HG03558 (cell line): Measurements from ENCODE around the gene THAP4.
"Not testable (repeated sequence)": the region's sequence is repeated elsewhere in the genome, so short reads cannot be mapped to it uniquely, and the experiment has no call there.

Experiments
- ATAC-seq: cut with Tn5 transposase; IDR thresholded peaks from one replicate; pipeline ENCODE4 v1.9.1; 2021; ENCODE audit warnings: moderate number of reproducible peaks; ENCODE audit not compliant: unreplicated experiment; ENCODE audit errors: extremely low read depth

Gene THAP4

DNA sequence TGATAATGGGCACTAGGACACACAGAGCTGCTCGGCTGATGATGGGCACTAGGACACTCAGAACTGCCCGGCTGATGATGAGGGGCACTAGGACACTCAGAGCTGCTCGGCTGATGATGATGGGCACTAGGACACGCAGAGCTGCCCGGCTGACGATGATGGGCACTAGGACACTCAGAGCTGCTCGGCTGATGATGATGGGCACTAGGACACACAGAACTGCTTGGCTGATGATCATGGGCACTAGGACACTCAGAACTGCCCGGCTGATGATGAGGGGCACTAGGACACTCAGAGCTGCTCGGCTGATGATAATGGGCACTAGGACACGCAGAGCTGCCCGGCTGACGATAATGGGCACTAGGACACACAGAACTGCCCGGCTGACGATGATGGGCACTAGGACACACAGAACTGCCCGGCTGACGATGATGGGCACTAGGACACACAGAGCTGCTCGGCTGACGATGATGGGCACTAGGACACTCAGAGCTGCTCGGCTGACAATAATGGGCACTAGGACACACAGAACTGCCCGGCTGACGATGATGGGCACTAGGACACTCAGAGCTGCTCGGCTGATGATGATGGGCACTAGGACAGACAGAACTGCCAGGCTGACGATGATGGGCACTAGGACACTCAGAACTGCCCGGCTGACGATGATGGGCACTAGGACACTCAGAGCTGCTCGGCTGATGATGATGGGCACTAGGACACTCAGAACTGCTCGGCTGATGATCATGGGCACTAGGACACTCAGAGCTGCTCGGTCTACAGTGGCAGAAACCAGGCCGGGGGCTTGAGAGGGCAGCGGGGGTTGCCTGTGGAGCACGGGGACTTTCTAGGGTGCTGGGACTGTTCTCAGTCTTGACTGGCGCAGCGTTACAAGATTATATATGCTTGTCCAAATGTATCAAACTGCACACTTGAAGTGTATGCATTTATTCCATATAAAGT lies 46.2 kb downstream of the THAP4 start:
- ATAC-seq, result not testable (repeated sequence)

DNA sequence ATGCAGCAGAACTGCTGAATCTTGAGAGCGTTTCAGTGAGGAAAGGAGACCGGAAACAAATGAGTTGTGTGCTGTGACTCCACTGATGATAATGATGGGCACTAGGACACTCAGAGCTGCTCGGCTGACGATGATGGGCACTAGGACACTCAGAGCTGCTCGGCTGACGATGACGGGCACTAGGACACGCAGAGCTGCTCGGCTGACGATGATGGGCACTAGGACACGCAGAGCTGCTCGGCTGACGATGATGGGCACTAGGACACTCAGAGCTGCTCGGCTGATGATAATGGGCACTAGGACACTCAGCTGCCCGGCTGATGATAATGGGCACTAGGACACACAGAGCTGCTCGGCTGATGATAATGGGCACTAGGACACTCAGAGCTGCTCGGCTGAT lies 47.1 kb downstream of the THAP4 start:
- ATAC-seq, result not testable (repeated sequence)

DNA sequence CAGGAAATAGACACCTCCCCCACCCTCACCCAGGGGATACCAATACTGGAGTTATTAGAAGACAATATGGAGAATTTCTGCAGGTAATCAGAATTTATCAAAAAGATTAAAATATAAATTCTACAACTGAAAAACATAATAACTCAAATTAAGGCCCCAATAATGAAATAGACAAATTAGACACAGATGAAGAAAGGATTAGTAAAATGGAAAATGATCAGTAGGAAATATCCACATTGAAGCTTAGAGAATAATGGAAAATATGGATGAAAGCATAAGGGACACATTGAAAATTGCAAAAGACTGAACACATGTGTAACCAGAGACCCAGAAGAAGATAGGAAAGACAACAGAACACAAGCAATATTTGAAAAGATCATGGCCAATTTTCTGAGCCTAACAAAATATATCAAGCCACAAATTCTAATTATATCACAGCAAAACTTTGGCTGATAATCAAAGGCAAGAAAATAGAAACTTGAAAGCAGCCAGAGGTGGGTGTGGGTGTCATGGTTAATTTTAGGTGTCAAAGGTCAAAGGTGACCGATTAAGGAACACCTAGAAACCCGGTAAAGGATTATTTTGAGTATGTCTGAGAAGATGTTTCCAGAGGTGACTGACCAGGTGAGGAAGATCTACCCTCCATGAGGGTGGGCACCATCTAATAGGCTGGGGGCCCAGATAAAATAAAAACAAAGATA lies 50.2 kb downstream of the THAP4 start:
- ATAC-seq, result no peak

DNA sequence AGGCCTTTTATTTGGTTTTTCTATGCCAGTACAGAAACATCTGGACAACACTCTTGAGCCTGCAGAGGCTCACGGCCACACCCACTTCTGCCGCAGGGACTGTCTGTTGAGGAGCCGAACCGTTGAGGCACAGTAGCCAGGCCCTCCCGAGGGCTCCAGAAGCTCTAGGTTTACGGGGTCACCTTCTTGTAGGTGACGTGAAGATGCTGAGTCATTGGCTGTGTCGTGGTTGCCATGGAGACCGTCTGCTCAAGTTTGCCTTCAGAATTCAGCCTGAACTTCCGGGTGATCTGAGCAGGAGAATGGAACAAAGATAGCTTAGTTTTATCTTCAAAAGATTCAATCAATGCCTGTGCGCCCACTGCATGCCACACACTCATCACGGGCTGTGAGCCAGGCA lies 52.5 kb downstream of the THAP4 start:
- no peak for ATAC-seq

DNA sequence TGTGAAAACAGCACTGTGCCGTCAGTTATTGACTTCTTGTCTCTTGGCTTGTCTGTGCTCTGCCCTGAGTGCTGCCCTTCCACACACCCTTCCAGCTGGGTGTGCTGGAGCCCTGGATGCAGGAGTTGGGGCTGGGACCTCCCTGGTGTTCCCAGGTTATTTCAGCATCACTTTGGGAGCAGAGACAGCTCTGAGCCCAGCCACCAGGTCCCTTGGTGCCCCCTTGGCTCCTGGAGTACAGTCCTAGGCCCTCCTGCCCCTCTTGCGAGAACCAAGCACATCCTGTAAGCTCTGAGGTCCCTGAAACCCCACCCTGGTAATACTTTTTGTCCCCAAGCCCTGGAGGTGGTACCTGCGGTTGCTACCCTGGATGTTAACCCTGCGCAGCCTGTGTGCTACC lies 54.2 kb downstream of the THAP4 start:
- no peak for ATAC-seq

DNA sequence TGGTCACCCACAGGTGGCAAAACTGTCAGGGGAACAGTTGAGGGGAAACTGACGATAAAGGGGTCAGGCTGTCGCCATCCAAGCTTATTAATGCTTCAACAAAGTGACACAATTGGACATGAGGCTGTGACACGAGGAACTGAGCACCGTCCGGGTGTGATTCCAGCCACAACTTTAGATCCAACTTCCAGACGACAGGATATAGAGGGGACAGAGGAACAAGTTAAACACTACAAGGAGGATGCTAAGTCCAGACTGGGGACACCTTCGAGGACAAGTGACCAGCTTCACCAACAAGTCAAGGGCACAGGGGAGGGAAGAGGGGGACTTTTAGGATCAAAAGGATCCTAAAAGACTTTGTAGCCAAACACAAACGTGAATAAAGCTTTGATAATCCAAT lies 54.6 kb downstream of the THAP4 start:
- no peak for ATAC-seq

DNA sequence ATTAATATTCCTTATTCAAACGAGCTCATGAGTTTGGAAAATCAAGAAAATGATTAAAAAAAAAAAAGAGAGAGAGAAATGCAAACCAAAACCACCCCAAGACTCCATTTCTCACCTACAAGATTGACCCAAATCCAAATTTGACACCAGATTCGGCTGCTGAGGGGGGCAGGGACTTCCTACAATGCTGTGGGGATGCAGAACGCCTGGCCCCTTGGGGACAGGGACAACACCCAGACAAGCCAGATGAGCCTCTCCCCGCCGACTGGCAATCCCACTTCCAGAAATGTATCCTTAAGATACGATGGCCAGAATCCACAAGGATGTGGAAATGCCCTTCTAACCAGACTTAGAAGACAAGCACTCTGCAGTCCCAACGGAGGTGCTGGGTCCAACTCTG lies 57.7 kb downstream of the THAP4 start:
- no peak for ATAC-seq

DNA sequence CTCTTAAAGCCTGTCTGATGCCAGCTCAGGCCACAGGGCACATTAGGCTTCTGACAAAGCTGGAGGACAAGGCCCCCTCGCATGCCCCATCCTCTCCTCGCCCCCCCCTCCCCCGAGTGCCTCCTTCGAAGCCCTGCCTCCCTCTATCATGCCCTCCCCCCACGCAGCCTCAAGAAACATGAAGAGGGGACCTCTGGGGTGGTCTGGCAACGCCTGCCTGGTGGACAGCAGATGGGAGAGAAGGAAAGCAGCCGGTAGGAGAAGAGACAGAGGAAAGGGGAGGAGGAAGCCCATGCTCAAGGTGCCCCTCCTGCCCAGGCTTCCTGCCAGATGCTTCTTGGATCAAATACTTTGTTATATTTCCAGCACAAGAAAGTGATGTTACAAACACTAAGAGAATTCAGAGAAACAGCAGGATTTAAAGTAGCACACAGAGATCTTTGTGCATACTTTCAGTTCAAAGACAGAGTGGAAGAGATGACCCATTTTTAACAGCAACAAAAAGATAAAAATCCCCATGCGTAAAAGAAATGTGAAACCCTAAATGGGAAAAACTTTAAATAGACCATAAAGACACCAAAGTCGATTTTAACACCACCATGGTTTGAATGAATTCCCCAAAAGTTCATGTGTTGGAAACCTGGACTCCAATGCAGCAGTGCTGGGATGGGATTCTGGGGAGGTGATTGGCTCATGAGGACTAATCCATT lies 59.4 kb downstream of the THAP4 start:
- ATAC-seq, result no peak

DNA sequence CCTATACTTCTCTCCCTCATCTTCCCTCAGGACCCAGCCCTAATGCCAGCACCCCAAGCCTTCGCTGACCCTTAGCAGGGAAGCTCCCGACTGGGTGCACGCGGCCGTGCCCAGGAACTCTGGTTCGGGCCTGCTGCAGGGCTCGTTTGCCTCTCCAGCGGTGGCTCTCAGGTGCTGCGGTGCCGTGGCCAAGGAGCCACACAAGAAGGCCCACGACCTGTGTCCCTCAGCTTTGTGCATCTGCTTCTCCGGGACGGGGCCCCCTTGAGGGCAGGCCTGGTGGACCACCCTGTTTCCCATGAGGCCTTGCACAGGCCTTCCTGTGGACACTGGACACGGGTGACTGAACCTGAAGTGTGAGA lies 60.7 kb downstream of the THAP4 start:
- no peak for ATAC-seq

DNA sequence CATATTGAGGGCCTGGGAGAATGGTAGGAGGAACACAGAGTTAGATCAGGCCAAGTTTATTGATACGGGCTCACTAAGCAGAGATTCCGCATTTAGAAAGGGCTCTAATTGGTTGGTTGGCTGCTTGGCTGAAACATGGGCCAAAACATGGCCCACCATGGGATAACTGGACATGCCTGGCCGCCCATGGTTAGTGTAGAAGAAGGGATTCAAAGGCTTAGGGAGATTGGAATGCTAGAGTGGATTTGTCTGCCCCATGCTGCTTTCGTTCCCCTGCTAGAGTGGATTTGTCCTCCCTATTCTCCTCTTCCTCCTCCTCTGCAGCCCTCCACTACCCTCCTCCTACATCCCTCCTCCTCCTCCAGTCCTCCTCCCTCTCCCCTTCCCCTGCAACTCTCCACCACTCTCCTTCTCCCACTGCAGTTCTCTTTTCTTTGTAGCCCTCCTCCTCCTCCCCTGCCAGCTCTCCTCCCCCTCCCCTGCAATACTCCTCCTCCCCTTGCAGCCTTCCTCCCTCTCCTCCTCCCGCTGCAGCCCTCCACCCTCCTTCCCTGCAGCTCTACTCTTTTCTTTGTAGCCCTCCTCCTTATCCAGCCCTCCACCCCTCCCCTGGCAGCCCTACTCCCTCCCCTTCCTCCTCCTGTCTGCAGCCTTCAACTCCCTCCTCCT lies 61.2 kb downstream of the THAP4 start:
- no peak for ATAC-seq

DNA sequence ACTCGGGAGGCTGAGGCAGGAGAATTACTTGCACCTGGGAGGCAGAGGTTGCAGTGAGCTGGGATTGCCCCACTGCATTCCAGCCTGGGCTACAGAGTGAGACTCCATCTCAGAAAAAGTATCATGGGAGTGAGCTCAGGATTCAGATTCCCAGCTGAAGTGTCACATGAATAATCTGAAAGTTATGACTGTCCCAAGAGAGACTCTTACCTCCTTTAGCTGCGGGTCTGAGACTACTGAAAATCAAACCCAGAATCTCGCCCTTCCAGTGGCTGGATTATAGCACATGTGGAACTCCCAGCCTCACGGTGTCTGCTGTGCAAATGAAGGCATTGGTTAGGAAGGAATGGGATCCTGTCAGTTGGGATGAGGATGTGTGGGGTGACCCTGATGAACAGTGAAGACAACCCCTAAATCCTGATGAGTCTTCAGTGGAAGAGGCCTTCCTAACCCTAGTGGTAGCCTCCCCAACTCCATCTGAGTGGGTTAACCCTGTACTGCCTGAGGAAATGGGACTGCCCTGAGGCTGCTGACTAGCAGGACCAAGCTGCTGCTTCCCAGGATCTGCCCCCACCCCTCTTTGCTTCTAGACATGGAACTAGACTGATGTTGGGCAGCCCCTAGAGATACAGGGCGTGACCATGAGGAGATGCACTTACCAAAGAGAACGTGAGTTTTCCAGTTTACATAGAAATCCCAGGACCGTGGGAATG lies 61.9 kb downstream of the THAP4 start:
- no peak for ATAC-seq

DNA sequence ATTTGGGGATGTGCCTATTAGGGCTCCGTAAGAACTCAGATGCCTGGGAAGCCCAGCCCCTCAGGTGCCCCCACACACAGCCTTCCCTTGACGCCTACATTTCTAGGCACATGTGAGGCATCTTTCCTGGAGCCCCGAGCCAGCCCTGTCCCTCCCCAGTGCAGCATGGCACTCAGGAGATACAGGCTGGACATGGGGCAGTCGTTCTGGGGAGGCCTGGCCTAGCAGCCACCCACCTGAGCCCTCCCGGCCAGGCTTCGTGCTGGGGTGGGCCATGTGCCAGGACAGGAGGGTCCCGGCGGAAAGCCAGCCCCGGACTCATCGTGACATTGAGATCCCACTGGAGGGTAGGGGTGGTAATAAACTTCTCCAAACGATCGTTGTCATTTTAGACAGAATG lies 63.2 kb downstream of the THAP4 start:
- no peak for ATAC-seq

DNA sequence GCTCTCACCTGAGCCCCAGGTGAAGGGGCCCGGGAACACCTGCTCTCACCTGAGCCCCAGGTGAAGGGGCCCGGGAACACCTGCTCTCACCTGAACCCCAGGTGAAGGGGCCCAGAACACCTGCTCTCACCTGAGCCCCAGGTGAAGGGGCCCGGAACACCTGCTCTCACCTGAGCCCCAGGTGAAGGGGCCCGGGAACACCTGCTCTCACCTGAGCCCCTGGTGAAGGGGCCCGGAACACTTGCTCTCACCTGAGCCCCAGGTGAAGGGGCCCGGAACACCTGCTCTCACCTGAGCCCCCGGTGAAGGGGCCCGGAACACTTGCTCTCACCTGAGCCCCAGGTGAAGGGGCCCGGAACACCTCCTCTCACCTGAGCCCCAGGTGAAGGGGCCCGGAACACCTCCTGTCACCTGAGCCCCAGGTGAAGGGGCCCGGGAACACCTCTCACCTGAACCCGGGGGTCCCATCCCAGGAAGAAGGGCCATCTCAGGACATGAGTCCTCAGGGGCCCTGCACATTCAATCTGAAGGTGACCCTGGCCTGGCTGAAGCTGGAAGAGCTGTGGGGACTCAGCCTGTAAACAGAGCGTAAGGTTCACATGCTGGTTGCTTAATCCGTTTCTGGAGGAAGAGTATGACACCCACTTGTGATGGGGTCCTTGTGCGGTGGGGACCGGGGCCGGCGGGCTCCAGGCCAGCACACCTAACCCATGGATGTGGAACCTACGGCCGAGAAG lies 63.9 kb downstream of the THAP4 start:
- ATAC-seq, result not testable (repeated sequence)

DNA sequence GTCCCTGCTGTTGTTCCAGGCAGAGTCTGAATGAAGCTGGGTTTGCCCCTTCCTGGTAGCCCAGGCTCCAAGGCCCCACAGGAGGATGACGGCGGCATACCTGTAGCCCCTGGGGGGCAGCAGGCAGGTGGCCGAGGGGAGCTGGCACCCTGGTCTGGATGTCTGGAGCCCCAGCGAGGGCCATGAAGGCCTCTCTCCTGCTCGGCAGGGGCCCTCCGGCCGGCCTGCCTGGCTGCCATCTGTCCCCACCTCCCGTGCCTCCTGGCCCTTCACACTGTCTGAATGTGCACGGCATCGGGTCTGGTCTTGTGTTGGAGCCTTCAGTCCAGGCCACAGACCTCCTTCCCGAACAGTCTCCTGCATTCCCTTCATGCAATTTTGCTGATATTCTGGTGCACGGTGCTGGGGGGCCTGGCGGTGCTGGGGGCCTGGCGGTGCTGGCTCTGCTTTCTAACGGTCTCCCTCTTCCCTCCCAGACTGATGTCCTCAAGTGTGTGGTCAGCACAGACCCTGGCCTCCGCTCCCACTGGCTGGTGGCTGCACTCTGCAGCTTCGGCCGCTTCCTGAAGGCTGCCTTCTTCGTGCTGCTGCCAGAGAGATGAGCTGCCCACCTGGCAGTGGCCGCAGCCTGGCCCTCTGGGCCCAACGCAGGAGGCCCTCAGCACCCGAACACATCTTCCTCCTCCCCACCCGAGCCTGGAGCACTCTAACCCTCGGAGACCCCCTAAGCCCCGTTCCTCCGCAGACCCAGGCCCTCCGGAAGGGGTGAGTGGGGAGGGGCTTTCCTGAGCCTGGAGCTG lies 64.9 kb downstream of the THAP4 start:
- ATAC-seq, result no peak

DNA sequence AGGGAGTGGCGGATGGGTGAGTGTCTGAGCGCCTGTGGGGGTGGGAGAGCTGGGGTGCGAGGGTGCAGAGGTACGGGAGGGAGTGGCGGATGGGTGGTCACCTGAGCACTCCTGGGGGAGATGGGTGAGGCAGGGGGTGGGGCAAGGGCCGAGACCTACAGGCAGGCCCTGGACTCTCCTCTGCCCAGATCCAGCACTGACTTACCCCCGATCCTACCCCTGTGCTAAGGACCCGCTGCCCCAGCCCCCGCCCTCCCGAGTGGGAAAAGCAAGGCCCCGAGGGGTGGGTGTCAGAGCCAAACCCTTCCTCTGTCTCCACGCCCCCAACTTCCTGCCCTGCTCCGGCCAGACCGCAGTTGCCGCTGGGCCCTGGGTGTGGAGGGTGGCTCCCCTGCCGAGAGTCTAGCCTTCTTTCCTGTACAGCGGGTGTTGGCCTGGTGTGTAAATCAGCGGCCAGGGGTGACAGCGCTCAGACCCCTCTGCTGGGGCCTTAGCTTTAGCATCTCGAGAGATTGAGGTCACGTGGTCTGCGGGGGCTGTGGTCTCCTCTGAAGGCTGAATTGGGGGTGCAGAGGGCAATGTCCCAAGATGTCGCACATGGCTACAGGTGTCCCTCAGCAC lies 65.9 kb downstream of the THAP4 start:
- no peak for ATAC-seq

DNA sequence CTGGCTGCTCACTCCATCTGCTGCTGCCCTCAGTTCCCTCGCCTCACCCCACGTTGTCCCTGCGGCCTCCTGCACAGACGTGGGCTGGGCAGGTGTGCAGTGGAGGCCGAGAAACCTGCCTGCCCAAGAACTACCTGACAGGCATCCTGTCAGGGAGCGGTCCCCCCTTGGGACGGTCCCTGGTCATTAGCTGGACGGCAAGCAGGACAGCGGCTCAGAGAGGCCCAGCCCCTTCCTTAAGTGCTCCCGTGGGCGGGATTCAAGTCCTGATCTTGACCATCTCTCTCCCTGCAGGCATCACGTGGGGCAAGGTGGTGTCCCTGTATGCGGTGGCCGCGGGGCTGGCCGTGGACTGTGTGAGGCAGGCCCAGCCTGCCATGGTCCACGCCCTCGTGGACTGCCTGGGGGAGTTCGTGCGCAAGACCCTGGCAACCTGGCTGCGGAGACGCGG lies 67.1 kb downstream of the THAP4 start:
- ATAC-seq, result no peak

DNA sequence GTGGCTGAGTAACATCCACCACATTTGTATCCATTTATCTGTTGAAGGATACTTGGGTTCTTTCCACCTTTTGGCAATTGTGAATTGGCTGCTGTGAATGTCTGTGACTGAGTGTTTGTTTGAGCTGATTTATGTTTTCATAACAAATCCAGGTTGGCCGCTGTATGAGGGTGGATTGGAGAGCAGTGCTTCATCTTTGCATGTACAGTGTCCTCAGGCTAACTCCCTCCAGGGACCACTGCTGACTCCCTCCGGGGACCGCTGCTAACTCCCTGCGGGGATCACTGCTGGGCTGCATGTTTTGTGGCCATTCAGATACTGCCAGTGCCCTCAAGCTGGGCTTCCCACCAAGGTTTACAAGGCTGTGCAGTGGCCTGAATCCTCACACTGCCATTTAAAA lies 68.2 kb downstream of the THAP4 start:
- no peak for ATAC-seq

DNA sequence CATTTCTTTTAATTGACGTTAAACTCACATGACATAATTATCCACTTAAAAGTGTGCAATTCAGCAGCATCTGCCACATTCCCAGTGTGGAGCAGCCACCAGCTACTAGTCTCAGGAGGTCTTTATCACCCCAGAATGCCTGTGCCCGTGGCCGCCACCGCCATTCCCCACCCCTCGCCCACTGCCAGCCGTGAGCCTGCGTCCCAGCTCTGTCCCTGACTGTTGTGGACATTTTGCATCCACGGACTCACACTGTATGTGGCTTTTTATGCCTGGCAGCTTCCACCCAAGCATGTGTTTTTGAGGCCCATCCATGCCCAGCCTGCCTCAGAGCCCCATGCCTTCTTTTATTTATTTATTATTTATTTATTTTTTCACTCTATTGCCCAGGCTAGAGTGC lies 69.2 kb downstream of the THAP4 start:
- ATAC-seq, result no peak
